Lower leg skin (tissue), 4 donors: Measurements from ENCODE around the gene AKAP14. TPM values are rescaled to one million over a fixed set of nuclear protein-coding genes. Genes with fewer than 3 reads are reported as not detected.
"Not testable (repeated sequence)": the region's sequence is repeated elsewhere in the genome, so short reads cannot be mapped to it uniquely, and the experiment has no call there.

Source experiments
- DNase-seq, 2 donors: peaks; one replicate each; pipeline ENCODE4 v3.0.0-alpha.2; 2019; ENCODE audit warnings: low spot score in 2 of 2
- H3K4me3 ChIP-seq: fragments of 200-600 bp; sonication (generic); 2 replicates; pipeline ENCODE4 v1.5.1; 2017; ENCODE audit warnings: mild to moderate bottlenecking, low read depth; ENCODE audit not compliant: poor library complexity, severe bottlenecking
- CTCF ChIP-seq, 3 donors: fragments of 450-650 bp; IDR thresholded peaks; one replicate each; pipeline ENCODE4 v1.5.1; 2016; ENCODE audit warnings: antibody characterized with exemption in 3 of 3, mild to moderate bottlenecking in 3 of 3, moderate library complexity in 2 of 3
- POLR2A ChIP-seq, 2 donors: fragments of 450-650 bp; IDR thresholded peaks; one replicate each; pipeline ENCODE4 v1.6.1; 2016 to 2017; ENCODE audit warnings: antibody characterized with exemption in 2 of 2, mild to moderate bottlenecking in 1 of 2, moderate library complexity in 1 of 2
- WGBS, 2 donors: methylation state at CpG; one replicate each; pipeline ENCODE4 v1.1.5; 2018; 5-methylcytosine and 5-hydroxymethylcytosine counted together
- intact Hi-C: fragments of 100-400 bp; cut with DNase I; formaldehyde crosslinking; loops from one replicate; pipeline ENCODE4 v1.15.0; 2023; ENCODE audit warnings: low total_unique reads
- total RNA-seq, 4 donors: library from RNA; depleted of rRNA; stranded (reverse); fragments of >200 nt; gene quantifications; one replicate each; pipeline ENCODE4 v1.1.0, GENCODE V29; 2016

Gene AKAP14
- total RNA-seq, 4 donors from 2014 or later: not detected

- 0 to 30% methylated on average over 14 of the region's 14 CpGs for WGBS, 2 donors
- TF ChIP-seq POLR2A (IDR thresholded peaks at IDR 0.05) (no peak), CTCF (IDR thresholded peaks at IDR 0.05) (no peak)
- H3K4me3 ChIP-seq: peak overlapping the region; percentile 62
- intact Hi-C loops: no loop called here
- no peak for DNase-seq
Observed at GRCh38 chrX:119942831-119943184, 47.1 kb downstream of the AKAP14 start.

- peak; percentile 84 to 93 for DNase-seq
- no peak for TF ChIP-seq POLR2A (IDR thresholded peaks at IDR 0.05)
- TF ChIP-seq CTCF (IDR thresholded peaks at IDR 0.05): no peak
- H3K4me3 ChIP-seq: peak within 1 kb of the TSS; percentile 62
- 0 to 44% methylated on average over 16 to 53 of the region's 59 CpGs for WGBS, 2 donors
- intact Hi-C loops: no loop called here
Observed at GRCh38 chrX:119943185-119943988, 47.7 kb downstream of the AKAP14 start, which contains the start of gene NKAP. TSS of gene NKAP (minus strand) at chrX:119943751. CDS start at chrX:119943605, 146 bp downstream.

GRCh38 chrX:119945481-119945880, 49.8 kb downstream of the AKAP14 start:
- intact Hi-C loops: no loop called here
- TF ChIP-seq CTCF (IDR thresholded peaks at IDR 0.05): no peak
- no peak for TF ChIP-seq POLR2A (IDR thresholded peaks at IDR 0.05)
- H3K4me3 ChIP-seq: no peak overlapping the region
- 61 to 74% methylated on average over 6 of the region's 6 CpGs for WGBS, 2 donors
- no peak for DNase-seq

- no peak overlapping the region for H3K4me3 ChIP-seq
- intact Hi-C loops: no loop called here
- 79 to 80% methylated on average over 5 of the region's 5 CpGs for WGBS, 2 donors
- TF ChIP-seq POLR2A (IDR thresholded peaks at IDR 0.05) (no peak), CTCF (IDR thresholded peaks at IDR 0.05) (no peak)
- DNase-seq: no peak
Observed at GRCh38 chrX:119948381-119948780, 52.7 kb downstream of the AKAP14 start.

GRCh38 chrX:119954374-119954773, 58.7 kb downstream of the AKAP14 start:
- no peak for TF ChIP-seq CTCF (IDR thresholded peaks at IDR 0.05)
- TF ChIP-seq POLR2A (IDR thresholded peaks at IDR 0.05): no peak
- intact Hi-C loops: no loop called here

GRCh38 chrX:119955807-119956570, 60.3 kb downstream of the AKAP14 start:
- 85 to 90% methylated on average over 20 to 21 of the region's 21 CpGs for WGBS, 2 donors
- intact Hi-C loops, DNase-seq, H3K4me3 ChIP-seq: not testable (repeated sequence)

More at GRCh38 chrX:119954374-119954773, 58.7 kb downstream of the AKAP14 start:
- 61 to 78% methylated on average over 3 of the region's 3 CpGs for WGBS, 2 donors
- DNase-seq: no peak
- H3K4me3 ChIP-seq: no peak overlapping the region
